GM04503 (cell line): ENCODE results near the gene LHX3.

Source experiments
- DNase-seq: peaks from one replicate; pipeline ENCODE4 v3.0.0-alpha.2; 2012; ENCODE audit warnings: low read depth

The LHX3 gene

GRCh38 chr9:136177224-136177623 lies 27.7 kb downstream of the LHX3 start:
- no peak for DNase-seq

GRCh38 chr9:136175616-136176197 lies 29.2 kb downstream of the LHX3 start:
- DNase-seq, result no peak

DNA sequence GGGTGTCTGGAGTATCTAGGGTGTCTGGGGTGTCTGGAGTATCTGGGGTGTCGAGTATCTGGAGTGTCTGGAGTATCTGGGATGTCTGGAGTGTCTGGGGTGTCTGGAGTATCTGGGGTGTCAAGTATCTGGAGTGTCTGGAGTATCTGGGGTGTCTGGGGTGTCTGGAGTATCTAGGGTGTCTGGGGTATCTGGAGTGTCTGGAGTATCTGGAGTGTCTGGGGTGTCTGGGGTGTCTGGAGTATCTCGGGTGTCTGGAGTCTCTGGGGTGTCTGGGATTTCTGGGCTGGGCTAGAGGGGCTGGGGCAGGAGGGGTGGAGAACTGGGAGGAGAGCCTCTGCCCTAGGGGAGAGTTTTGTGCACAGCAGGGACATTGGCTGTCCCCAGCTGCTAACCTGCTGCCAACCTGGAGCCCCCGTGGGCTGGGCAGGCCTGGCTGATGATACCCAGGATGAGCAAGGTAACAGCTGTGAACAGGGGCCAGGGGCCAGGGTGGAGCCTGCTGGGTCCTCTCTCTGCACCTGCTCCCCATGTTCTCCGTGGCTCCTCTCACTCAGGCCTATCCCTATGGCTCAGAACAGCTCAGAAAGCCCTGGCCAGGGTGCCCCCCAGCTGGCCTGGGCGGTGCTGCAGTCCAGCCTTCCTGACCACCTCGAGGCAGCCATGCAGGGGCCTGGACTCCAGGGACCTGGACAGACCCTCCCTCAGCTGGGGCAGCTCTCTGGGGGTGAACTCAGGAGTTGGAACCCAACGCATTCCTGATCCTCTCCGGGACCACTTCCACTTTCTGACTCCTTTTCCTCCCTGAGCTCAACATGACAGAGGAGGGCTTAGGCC lies 29.9 kb downstream of the LHX3 start:
- no peak for DNase-seq

DNA sequence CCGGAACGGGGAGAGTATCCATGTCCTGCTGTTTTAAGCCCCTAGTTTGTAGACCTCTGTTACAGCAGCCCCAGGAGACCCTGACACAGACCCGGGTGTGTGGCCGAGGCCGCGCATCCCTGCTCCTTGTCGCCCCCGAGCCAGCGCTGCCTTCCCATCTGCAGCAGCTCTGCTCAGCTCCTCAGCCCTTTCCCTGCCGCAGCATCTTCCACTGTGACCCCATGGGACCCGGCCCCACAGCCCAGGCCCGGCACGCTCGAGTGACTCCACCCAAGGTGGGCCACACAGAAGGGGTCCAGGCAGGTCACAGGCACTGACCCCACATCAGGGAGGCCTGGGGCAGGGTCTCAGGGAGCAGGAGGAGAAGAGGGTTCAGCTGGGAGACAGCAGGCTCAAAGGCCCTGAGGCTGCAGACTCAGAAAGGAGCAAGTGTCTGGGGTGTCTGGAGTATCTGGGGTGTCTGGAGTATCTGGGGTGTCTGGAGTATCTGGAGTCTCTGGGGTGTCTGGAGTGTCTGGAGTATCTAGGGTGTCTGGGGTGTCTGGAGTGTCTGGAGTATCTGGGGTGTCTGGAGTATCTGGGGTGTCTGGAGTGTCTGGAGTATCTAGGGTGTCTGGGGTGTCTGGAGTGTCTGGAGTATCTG lies 31.2 kb downstream of the LHX3 start:
- no peak for DNase-seq

- no peak for DNase-seq
These were observed 32.4 kb downstream of the LHX3 start for GRCh38 chr9:136172412-136173079.

DNA sequence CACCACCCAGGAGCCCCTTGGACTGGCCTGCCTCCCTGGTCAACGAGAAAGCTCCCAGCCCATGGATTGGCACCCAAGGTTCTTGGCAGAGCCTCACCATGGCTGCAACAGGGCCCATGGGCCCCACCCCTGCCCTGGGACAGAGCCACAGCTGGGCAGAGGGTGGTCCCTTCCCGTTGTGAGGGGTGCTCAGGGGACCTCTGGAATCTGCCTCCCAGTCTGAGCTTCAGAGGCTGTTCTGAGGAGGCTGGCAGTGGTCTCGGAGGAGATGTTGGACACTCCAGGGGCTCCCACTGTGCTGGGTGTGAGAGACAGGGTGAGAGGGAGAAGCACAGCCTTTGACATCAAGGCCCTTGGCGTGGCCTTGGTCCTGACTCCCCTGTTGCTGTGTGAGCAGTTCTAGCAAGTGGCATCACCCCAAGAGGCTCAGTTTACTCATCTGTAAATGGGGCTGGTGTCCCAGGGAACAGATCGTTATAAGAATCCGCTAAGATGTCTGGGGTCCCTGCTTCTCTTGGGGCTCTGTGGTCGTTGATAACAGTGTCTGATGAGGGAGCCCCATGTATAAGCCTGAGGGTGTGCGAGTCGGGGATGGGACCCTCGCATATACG lies 33.0 kb downstream of the LHX3 start:
- no peak for DNase-seq

GRCh38 chr9:136171009-136171800 lies 33.7 kb downstream of the LHX3 start:
- DNase-seq, result no peak

GRCh38 chr9:136170006-136170901 lies 34.7 kb downstream of the LHX3 start:
- no peak for DNase-seq

- no peak for DNase-seq
These were observed 35.4 kb downstream of the LHX3 start for GRCh38 chr9:136169495-136169894.

GRCh38 chr9:136163248-136163850 lies 41.6 kb downstream of the LHX3 start:
- DNase-seq, result no peak

- DNase-seq, result no peak
These were observed 43.8 kb downstream of the LHX3 start for GRCh38 chr9:136160995-136161610.

GRCh38 chr9:136160381-136160841 lies 44.5 kb downstream of the LHX3 start:
- no peak for DNase-seq

- no peak for DNase-seq
These were observed 45.1 kb downstream of the LHX3 start for GRCh38 chr9:136159851-136160250.

DNA sequence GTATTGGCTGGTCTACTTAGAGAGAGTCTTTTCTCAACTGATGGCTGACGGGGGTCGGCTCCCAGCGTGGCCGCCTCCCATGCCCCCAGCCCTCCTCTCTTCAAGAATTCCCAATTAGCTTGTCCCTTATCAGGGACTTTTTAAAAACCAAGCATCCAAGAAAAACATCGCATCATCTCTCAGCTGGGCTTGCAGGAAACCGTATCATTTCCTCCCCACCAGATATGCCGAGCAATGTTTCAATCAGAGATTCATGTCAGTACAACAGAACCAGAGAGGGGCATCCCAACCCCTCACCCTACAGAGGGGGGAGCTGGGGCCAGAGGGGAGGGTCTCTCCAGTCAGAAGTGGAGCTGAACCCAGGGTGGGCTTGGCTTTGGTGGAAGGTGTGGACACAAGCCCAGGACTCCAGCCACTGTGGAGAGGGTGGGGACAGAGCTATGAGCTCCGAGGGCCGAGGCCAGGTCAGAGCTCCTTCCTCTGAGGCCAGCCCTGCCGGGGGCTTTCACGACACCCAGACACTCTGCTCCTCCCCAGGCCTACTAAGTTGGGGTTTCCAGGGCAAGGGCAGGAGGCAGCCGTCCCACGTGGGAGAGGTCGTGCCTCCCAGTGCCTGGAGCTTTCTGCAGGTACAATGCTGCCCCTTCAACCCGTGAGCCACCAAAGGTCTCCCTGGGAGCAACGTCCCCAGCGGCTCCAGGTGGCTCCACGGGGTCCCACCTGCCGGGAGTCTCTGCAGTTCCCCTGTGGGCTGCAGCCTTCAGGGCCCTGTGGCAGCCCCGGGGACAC lies 47.3 kb downstream of the LHX3 start:
- no peak for DNase-seq

DNA sequence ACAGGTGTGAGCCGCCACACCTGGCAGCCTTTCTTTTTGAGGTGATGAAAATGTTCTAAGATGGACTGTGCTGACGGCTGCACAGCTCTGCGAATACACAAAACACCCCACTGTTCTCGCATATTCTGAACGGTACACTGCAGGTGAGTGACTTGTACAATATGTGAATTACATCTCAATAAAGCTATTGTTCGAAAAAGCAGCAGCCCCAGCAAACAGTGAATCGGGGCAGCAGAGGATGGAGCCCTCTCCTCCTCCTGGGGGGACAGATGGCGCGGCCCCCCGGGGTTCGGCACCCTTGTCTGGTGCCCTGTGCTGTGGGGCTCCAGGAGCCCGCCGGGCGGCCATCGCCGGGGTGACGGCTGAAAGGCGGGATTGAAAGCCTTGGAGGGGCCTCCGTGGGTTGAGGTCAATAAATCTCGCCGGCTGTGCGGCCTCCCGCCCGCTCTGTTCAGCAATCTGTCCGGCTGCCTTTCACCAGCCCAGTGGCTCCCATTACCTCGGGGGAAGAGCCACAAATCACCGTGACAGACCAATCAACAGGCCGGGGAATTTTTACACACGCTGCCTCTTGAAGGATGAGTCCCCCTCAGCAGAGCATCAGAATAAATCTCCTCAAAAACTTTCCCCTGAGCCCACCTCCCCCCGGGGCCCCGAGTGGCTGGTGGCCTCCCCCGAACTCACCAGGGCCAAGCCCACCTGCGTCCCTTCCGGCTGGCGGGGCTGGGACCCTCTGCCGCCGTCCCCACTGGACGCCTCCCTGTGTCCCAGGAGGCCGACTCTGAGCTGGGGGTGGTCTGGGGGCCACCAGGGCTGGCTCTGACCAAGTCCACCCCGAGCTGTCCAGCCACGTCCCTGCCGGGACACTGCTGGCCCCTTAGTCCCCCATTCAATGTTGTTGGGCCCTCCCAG lies 48.5 kb downstream of the LHX3 start:
- no peak for DNase-seq

- no peak for DNase-seq
These were observed 49.4 kb downstream of the LHX3 start for GRCh38 chr9:136155576-136155975.

GRCh38 chr9:136154943-136155342 lies 50.0 kb downstream of the LHX3 start:
- DNase-seq, result no peak
